Lower leg skin (tissue), 3 donors: ENCODE measurements around the gene SPATA13.

Experiments
- POLR2A ChIP-seq, 2 donors: fragments of 450-650 bp; IDR thresholded peaks; one replicate each; pipeline ENCODE4 v1.6.1; 2016 to 2017; ENCODE audit warnings: antibody characterized with exemption in 2 of 2, mild to moderate bottlenecking in 1 of 2, moderate library complexity in 1 of 2
- TF ChIP-seq, protein P1 (sequence below), 3 donors: fragments of 450-650 bp; IDR thresholded peaks; one replicate each; pipeline ENCODE4 v1.5.1; 2016; ENCODE audit warnings: antibody characterized with exemption in 3 of 3, mild to moderate bottlenecking in 3 of 3, moderate library complexity in 2 of 3

DNA sequence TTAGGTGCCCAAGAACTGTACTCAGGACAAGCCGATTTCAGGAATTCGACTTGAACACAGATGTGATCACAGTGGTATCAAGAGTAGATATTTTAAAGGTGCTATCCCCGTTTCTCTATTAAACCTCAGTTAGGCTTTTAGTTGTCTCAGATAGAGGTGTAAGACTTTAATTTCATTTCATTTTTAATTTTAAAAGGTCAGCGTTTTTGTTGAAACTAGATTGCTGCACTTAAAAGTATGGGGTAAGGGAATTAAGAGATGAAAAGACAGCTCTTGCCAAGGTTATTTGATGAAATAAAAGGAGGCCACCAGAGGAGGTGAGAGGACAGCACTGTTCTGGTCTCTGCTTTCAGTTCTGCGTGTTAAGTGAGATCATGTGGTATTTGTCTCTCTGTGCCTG lies 48.6 kb downstream of the SPATA13 start:
- TF ChIP-seq, protein P1, sequence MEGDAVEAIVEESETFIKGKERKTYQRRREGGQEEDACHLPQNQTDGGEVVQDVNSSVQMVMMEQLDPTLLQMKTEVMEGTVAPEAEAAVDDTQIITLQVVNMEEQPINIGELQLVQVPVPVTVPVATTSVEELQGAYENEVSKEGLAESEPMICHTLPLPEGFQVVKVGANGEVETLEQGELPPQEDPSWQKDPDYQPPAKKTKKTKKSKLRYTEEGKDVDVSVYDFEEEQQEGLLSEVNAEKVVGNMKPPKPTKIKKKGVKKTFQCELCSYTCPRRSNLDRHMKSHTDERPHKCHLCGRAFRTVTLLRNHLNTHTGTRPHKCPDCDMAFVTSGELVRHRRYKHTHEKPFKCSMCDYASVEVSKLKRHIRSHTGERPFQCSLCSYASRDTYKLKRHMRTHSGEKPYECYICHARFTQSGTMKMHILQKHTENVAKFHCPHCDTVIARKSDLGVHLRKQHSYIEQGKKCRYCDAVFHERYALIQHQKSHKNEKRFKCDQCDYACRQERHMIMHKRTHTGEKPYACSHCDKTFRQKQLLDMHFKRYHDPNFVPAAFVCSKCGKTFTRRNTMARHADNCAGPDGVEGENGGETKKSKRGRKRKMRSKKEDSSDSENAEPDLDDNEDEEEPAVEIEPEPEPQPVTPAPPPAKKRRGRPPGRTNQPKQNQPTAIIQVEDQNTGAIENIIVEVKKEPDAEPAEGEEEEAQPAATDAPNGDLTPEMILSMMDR (IDR thresholded peaks at IDR 0.05): no peak
- no peak for TF ChIP-seq POLR2A (IDR thresholded peaks at IDR 0.05)
